Kidney capillary endothelial cell (primary cell): ENCODE measurements around the gene CHRM4.

ENCODE experiments used
- DNase-seq: peaks from one replicate; pipeline ENCODE4 v3.0.0-alpha.2; 2018; ENCODE audit warnings: low spot score

The CHRM4 gene

GRCh38 chr11:46402957-46403902 lies 11.7 kb upstream of the CHRM4 start:
- no peak for DNase-seq

DNA sequence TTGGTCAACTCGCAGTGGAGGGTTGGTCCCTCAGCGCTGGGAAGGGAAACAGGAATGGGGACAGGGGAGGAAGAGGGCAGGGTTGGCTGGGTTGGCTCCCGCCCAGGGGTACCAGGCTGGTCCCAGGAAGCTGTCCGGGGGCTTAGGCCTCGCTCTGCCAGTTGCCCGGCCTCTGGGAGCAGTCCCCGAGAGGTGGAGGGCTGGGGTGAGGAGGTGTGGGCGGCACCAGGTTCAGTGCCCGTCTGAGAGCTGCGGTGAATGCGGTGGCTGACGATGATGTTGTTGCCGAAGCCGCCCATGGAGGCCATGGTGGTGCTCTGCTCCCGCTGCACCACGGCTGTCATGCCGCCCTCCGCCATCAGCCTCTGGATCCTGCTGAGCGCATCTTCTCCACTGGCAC lies 6.0 kb upstream of the CHRM4 start:
- DNase-seq: no peak

DNA sequence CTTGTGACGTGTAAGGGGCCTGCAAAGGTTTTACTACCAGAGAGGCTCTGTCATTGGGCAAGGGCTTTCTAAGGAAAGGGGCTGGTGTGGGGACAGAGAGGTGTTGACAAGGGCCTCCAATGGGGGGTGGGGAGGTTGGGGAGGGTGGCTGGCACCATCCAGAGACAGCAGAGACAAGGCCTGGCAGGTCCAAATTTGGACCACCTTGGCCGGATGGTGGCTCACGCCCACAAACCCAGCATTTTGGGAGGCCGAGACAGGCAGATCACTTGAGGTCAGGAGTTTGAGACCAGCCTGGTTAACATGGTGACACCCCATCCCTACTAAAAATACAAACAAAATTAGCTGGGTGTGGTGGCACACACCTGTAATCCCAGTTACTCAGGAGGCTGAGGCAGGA lies 2.2 kb upstream of the CHRM4 start:
- no peak for DNase-seq

GRCh38 chr11:46393231-46393616 lies 1.6 kb upstream of the CHRM4 start:
- DNase-seq: no peak

DNA sequence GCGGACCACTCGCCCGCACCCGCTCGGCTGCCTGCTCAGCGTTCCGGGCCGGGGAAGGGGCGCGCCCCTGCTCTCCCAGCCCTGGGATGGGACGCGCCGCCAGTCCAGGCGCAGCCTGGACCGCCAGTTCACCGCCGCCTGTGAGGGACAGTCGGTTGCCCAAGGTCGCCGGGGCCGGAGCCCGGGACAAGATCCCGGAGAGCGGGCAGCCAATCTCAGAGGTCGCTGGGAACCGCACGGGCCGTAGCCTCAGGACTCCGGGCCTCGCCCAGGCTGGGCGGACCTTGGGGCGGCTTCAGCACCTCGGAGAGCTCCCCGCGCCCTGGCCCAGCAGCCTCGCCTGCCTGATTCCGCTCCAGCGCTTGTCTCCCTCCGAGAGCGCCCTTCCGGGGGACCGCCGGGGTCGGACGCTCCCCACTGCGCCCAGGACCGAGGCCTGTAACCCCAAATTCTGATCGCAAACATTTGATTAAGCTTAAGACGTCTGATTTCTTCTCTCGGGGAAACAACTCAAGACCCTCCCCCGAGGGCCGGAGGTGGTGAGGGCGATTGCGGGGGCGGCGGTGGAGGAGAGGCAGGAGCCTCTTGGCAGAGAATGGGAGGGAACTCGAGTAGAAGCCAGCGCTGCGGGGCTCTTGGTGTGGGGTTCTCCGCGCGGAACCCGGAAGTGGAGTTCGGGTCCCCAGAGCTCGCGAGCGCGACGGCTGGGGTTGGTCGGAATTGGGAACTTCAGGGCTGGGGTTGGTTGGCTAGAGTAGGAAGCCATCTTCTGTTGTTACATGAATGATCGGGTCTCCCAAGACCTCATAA lies 1.1 kb upstream of the CHRM4 start:
- peak; percentile 76 for DNase-seq

GRCh38 chr11:46391186-46391577 lies 394 bp downstream of the CHRM4 start:
- no peak for DNase-seq

DNA sequence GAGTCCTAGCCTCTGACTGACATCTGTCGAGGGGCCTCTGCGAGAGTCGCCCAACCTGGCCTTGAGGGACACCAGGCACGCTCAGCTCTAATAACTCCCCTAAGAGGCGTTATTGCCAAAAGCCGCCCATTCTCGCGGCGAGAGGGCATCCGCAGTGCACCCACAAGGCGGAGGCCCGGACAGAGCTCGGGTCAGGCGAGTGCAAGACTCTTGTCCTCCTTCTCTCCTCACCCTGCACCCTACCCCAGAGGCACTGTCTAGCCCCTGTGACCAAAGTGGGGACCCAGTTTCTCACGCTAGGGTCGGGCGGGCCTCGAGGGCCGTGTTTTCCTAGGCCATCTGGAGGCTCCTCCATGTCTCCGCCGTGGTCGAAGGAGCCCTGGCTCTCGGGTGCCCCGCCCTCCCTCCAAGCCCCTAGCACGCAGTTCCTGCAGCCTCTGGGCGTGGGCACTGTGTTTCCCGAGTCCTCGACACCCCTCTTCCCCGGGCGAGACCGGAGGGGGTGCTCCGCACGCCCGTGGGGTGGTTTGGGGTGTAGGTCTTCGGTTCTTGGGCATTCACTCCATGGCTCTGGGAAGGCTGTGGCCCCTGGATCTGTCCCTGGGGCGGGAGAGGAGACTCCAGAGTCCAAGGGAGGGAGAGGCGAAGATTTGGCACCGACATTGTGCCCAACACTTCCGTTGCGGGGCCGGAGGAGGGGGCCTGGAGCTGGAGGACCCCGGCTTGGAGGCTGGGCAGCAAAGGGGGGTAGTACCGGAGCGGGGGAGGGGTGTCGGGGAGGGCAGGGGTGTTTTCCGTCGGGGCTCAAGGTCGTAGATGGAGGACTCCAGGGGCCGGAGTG lies 1.0 kb downstream of the CHRM4 start:
- no peak for DNase-seq

DNA sequence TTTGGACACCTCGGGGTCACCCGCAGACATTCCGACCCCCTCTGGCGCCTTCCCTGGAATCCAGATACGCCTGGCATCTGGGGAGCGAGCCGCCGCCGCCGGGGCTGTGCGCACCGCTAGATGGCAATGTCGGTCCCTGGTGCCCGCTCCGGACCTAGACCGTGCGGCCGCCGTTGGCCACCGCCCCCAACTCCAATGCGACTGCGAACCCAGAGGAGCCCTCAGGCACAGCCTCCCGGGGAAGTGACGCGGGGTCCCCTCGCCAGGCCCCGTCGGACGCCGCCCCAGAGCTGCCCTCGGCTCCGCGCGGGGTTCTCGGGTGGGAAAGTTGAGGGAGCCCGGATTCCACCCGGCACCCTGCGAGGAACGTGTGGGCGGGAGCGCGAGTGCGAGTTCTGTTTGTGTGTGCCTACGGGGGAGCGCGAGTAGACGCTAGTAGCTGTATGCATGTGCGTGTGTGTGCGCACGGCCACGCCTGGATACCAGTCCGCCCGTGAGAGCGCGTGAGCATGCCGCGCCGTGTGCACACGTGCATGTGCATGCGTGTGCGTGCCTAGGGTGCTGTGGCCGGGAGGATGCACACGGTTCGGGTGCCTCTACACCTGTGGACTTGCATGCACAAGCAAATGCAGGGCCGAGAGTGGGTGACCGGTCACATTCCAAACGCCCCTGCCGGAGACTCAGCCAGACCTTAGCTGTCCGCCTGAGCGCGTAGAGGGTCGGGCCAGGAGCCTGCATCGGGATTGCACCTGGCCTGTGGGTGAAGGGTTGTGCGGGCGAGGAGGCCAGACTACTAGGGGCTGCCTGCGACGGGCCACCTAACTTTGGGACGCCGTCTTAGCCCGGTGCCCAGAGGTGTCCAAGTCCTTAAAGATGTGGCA lies 1.9 kb downstream of the CHRM4 start:
- DNase-seq: peak; percentile 77

GRCh38 chr11:46388619-46389449 lies 2.7 kb downstream of the CHRM4 start:
- no peak for DNase-seq

- DNase-seq: no peak
These were observed 3.5 kb downstream of the CHRM4 start for GRCh38 chr11:46387919-46388618.

DNA sequence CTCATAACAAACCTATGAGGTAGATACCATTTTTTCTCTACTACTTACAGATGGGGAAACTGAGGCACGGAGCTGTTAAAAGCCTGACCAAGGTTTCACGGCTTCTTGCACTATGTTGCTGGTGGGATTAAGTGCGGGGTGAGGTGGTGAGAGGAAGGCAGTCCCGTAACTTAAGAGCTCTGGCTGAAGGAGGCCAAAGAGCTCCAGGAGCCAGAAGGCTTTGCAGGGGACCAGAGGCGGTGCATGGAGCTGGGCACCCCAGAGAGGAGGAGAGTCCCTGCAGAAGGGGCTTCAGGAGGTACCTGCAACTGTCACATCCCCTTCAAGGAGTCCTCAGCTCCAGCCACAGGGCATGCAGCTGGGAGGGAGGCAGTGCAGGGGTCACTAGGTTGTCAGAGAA lies 4.1 kb downstream of the CHRM4 start:
- no peak for DNase-seq

DNA sequence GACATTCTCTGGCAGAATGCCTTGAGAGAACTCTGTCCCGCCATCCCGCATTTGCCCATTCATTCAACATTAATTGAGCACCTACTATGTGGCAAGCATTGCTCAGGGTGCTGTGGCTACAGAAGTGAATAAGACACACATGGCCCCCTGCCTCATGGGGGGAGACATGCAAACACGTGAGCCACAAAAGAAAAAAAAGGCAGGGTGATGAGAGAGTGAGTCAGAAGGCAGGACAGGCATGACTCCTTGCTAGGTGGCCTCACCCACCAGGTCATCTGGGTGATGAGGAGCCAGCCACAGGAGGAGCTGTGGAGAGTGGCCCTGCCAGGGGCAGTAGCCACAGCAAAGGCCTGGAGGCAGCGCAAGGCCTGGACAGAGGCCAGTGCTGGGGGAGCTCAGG lies 4.9 kb downstream of the CHRM4 start:
- DNase-seq: no peak

GRCh38 chr11:46386005-46386578 lies 5.5 kb downstream of the CHRM4 start:
- no peak for DNase-seq

GRCh38 chr11:46385169-46386004 lies 6.2 kb downstream of the CHRM4 start:
- DNase-seq: no peak

- DNase-seq: no peak
These were observed 7.4 kb downstream of the CHRM4 start for GRCh38 chr11:46383974-46384701.

DNA sequence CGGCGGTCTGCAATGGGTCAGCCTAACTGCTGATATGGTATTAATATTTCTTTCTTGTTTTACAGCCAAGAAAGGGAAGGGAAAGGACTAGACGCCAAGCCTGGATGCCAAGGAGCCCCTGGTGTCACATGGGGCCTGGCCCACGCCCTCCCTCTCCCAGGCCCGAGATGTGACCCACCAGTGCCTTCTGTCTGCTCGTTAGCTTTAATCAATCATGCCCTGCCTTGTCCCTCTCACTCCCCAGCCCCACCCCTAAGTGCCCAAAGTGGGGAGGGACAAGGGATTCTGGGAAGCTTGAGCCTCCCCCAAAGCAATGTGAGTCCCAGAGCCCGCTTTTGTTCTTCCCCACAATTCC lies 8.2 kb downstream of the CHRM4 start:
- DNase-seq: no peak

GRCh38 chr11:46382646-46383403 lies 8.8 kb downstream of the CHRM4 start:
- DNase-seq: peak; percentile 65
